ENCODE data around the gene RASSF6.

DNA sequence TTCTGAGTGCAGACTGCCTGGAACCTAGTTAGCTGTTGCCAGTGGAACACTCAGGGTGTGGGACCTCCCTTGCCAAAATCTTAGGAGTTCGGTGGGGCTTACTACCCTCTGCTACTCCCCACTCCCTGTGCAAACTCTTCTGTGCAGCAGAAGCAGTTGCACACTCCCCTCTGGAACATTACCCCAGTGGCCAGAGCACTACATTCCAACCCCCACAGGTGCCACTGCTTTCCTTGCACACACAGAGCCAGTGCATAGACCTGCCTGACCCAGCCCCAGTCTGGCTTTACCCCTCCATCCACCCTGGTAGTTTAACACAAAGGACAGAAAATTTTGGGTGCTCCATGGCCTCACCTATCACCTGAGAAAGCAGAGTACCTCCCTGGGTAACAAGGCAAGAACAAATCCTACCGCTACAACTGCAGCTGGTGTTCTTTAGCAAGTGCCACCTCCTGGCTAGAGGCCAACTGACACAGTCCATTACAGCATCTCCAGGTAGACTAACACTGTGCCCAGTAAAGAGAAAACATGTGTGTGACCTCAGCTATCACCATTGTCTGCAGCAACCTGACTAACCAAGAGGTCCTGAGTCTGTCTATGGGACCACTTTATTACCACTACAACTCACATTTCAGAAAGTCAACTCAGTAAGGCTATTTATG is 11.5 kb upstream of the RASSF6 start:
- TF ChIP-seq, protein P1, sequence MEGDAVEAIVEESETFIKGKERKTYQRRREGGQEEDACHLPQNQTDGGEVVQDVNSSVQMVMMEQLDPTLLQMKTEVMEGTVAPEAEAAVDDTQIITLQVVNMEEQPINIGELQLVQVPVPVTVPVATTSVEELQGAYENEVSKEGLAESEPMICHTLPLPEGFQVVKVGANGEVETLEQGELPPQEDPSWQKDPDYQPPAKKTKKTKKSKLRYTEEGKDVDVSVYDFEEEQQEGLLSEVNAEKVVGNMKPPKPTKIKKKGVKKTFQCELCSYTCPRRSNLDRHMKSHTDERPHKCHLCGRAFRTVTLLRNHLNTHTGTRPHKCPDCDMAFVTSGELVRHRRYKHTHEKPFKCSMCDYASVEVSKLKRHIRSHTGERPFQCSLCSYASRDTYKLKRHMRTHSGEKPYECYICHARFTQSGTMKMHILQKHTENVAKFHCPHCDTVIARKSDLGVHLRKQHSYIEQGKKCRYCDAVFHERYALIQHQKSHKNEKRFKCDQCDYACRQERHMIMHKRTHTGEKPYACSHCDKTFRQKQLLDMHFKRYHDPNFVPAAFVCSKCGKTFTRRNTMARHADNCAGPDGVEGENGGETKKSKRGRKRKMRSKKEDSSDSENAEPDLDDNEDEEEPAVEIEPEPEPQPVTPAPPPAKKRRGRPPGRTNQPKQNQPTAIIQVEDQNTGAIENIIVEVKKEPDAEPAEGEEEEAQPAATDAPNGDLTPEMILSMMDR (IDR thresholded peaks at IDR 0.05; ENCODE audit: low read depth, low read length) = no peak
- TF ChIP-seq POLR2A (IDR thresholded peaks at IDR 0.05; ENCODE audit: extremely low read depth, insufficient read length) (no peak), MYC (IDR thresholded peaks at IDR 0.05; ENCODE audit: low read depth, low read length) (no peak)
